ENCODE data around the gene AP3S2.

- TF ChIP-seq EZH2 (IDR thresholded peaks at IDR 0.05; ENCODE audit: low read length) (no peak), CTCF (optimal IDR thresholded peaks at IDR 0.05 in 1 of 3, IDR thresholded peaks at IDR 0.05 in 1 of 3, conservative IDR thresholded peaks at IDR 0.05 in 1 of 3; ENCODE audit: extremely low read depth in 1 of 3, insufficient read depth in 2 of 3, low read length in 3 of 3) (no peak)
These were observed 65.3 kb downstream of the AP3S2 start for GRCh38 chr15:89828281-89829145.
